ENCODE measurements around the gene LCMT1. TPM values are rescaled to one million over a fixed set of nuclear protein-coding genes. Genes with fewer than 3 reads are reported as not detected.
"Not testable (repeated sequence)": the region's sequence is repeated elsewhere in the genome, so short reads cannot be mapped to it uniquely, and the experiment has no call there.

LCMT1 gene
- total and polyA plus RNA-seq, 4 donors = 21.0 to 34.8 (median 31.0) TPM

GRCh38 chr16:25165284-25165683, 53.7 kb downstream of the LCMT1 start:
- 79 to 83% methylated on average over 5 of the region's 5 CpGs for whole genome bisulfite sequencing, 2 donors

DNA sequence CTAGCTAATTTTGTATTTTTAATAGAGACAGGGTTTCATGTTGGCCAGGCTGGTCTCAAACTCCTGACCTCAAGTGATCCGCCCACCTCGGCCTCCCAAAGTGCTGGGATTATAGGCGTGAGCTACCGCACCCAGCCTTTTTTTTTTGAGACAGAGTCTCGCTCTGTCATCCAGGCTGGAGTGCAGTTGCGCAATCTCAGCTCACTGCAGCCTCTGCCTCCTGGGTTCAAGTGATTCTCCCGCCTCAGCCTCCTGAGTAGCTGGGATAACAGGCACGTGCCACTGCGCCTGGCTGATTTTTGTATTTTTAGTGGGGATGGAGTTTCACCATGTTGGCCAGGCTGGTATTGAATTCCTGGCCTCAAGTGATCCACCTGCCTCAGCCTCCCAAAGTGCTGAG, 56.4 kb downstream of the LCMT1 start:
- H3K36me3 ChIP-seq (ENCODE audit: control insufficient read depth in 4 of 4, insufficient read depth in 4 of 4, low read length in 4 of 4) = peaks cover 32 to 56% (median 41%) of the 10 kb centered on the region in 4 donors

More at GRCh38 chr16:25165284-25165683, 53.7 kb downstream of the LCMT1 start:
- TF ChIP-seq CTCF (IDR thresholded peaks at IDR 0.05; ENCODE audit: control extremely low read depth, extremely low read depth) = no peak
- peaks cover 31 to 51% (median 35%) of the 10 kb centered on the region in 4 donors for H3K36me3 ChIP-seq (ENCODE audit: control insufficient read depth in 4 of 4, insufficient read depth in 4 of 4, low read length in 4 of 4)
- no peak overlapping the region for H3K4me3 ChIP-seq
- ATAC-seq (ENCODE audit: insufficient read depth, low FRiP score) (no peak), DNase-seq (no peak)
- H3K27ac ChIP-seq (ENCODE audit: low read depth in 1 of 2, low read length in 1 of 2) = no peak overlapping the region
- H3K27me3 ChIP-seq (ENCODE audit: control insufficient read depth in 3 of 3, insufficient read depth in 3 of 3, low read length in 2 of 3) = no peaks in the 10 kb centered on the region
- peaks cover 0 to 5% (median 0%) of the 10 kb centered on the region in 4 donors for H3K9me3 ChIP-seq (ENCODE audit: control insufficient read depth in 4 of 4, insufficient read depth in 3 of 4, low read length in 3 of 4)
- H3K4me1 ChIP-seq (ENCODE audit: control insufficient read depth in 5 of 5, insufficient read depth in 5 of 5, low read length in 5 of 5) = no peaks in the 10 kb centered on the region
- no peak overlapping the region for H3K9ac ChIP-seq (ENCODE audit: insufficient read depth in 1 of 2, low read length in 2 of 2)

DNA sequence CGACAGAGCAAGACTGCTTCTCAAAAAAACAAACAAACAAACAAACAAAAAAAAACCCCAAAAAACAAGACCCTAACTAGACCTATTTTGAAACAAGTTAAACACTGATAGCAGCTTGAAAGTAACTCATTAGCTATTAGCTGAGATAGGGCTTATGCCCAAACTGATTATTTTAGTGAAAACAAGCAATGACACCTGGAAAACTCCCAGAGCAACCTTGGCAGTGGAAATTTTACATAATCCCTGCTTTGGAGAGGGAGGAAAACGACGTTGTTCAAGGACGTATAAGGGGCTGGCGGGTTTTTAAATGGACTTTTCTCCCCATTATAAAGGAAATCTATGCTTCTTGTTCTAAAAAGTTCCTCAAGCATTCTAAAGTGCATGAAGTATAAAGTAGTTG, 59.8 kb downstream of the LCMT1 start:
- no peak for TF ChIP-seq CTCF (IDR thresholded peaks at IDR 0.05; ENCODE audit: control extremely low read depth, extremely low read depth)
- peaks cover 21 to 37% (median 31%) of the 10 kb centered on the region in 4 donors for H3K36me3 ChIP-seq (ENCODE audit: control insufficient read depth in 4 of 4, insufficient read depth in 4 of 4, low read length in 4 of 4)

More for the DNA sequence above, 56.4 kb downstream of the LCMT1 start:
- WGBS, 2 donors = 93 to 99% methylated on average over 9 of the region's 9 CpGs
- H3K4me1 ChIP-seq (ENCODE audit: control insufficient read depth in 5 of 5, insufficient read depth in 5 of 5, low read length in 5 of 5); H3K27ac ChIP-seq (ENCODE audit: low read depth in 1 of 2, low read length in 1 of 2); H3K9ac ChIP-seq (ENCODE audit: insufficient read depth in 1 of 2, low read length in 2 of 2); H3K4me3 ChIP-seq; H3K27me3 ChIP-seq (ENCODE audit: control insufficient read depth in 3 of 3, insufficient read depth in 3 of 3, low read length in 2 of 3); ATAC-seq (ENCODE audit: insufficient read depth, low FRiP score); H3K9me3 ChIP-seq (ENCODE audit: control insufficient read depth in 4 of 4, insufficient read depth in 3 of 4, low read length in 3 of 4); DNase-seq: not testable (repeated sequence)

DNA sequence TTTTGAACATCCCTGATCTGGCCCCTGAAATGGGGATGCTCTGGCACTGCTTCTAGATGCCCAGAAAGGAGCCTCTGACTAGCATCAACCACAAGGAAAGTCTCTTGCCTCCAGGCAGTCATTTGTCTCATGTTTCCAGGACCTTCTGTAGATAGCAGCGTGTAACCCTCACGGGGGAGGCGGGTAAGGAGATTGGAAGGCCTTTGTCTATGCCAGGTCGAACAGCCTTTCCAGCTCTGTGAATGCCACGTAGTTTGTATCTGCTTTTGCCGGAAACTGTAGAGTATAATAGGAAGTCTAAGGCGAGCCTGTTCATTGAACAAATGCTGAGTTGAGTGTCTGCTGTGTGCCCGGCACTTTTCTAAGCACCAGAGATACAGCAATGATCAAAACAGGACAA, 61.3 kb downstream of the LCMT1 start:
- Histone ChIP-seq H3K27ac (ENCODE audit: low read depth in 1 of 2, low read length in 1 of 2) (no peak overlapping the region), H3K4me3 (no peak overlapping the region), H3K27me3 (ENCODE audit: control insufficient read depth in 3 of 3, insufficient read depth in 3 of 3, low read length in 2 of 3) (no peaks in the 10 kb centered on the region), H3K9me3 (ENCODE audit: control insufficient read depth in 4 of 4, insufficient read depth in 3 of 4, low read length in 3 of 4) (no peaks in the 10 kb centered on the region), H3K9ac (ENCODE audit: insufficient read depth in 1 of 2, low read length in 2 of 2) (no peak overlapping the region), H3K36me3 (ENCODE audit: control insufficient read depth in 4 of 4, insufficient read depth in 4 of 4, low read length in 4 of 4) (peaks cover 15 to 31% (median 23%) of the 10 kb centered on the region in 4 donors), H3K4me1 (ENCODE audit: control insufficient read depth in 5 of 5, insufficient read depth in 5 of 5, low read length in 5 of 5) (no peaks in the 10 kb centered on the region)
- 96% methylated on average over 8 of the region's 8 CpGs for WGBS, 2 donors
- no peak for TF ChIP-seq CTCF (IDR thresholded peaks at IDR 0.05; ENCODE audit: control extremely low read depth, extremely low read depth)
- DNase-seq (no peak), ATAC-seq (ENCODE audit: insufficient read depth, low FRiP score) (no peak)

More for the DNA sequence above, 59.8 kb downstream of the LCMT1 start:
- Histone ChIP-seq H3K27ac (ENCODE audit: low read depth in 1 of 2, low read length in 1 of 2) (no peak overlapping the region), H3K9ac (ENCODE audit: insufficient read depth in 1 of 2, low read length in 2 of 2) (no peak overlapping the region), H3K27me3 (ENCODE audit: control insufficient read depth in 3 of 3, insufficient read depth in 3 of 3, low read length in 2 of 3) (no peaks in the 10 kb centered on the region), H3K9me3 (ENCODE audit: control insufficient read depth in 4 of 4, insufficient read depth in 3 of 4, low read length in 3 of 4) (no peaks in the 10 kb centered on the region), H3K4me1 (ENCODE audit: control insufficient read depth in 5 of 5, insufficient read depth in 5 of 5, low read length in 5 of 5) (no peaks in the 10 kb centered on the region), H3K4me3 (no peak overlapping the region)
- ATAC-seq (ENCODE audit: insufficient read depth, low FRiP score) (no peak), DNase-seq (no peak)
- 91 to 94% methylated on average over 5 of the region's 5 CpGs for WGBS, 2 donors

All from lung (tissue), 12 donors.